ENCODE measurements around the gene PARD3.
"Not testable (repeated sequence)": the region's sequence is repeated elsewhere in the genome, so short reads cannot be mapped to it uniquely, and the experiment has no call there.

The PARD3 gene

GRCh38 chr10:34762603-34763299, 52.3 kb downstream of the PARD3 start:
- DNase-seq: no peak

GRCh38 chr10:34762156-34762555, 52.9 kb downstream of the PARD3 start:
- DNase-seq: no peak

- no peak for DNase-seq
Observed at GRCh38 chr10:34761453-34761852, 53.6 kb downstream of the PARD3 start.

GRCh38 chr10:34760606-34761005, 54.5 kb downstream of the PARD3 start:
- no peak for DNase-seq

- DNase-seq: no peak
Observed at GRCh38 chr10:34759837-34760215, 55.3 kb downstream of the PARD3 start.

GRCh38 chr10:34759161-34759836, 55.8 kb downstream of the PARD3 start:
- DNase-seq: no peak

- no peak for DNase-seq
Observed at GRCh38 chr10:34758447-34758996, 56.6 kb downstream of the PARD3 start.

- no peak for DNase-seq
Observed at GRCh38 chr10:34757933-34758332, 57.2 kb downstream of the PARD3 start.

- DNase-seq: not testable (repeated sequence)
Observed at GRCh38 chr10:34757181-34757580, 57.9 kb downstream of the PARD3 start.

- DNase-seq: no peak
Observed at GRCh38 chr10:34756584-34756983, 58.5 kb downstream of the PARD3 start.

- DNase-seq: peak; percentile 31
Observed at GRCh38 chr10:34753014-34753757, 61.9 kb downstream of the PARD3 start.

- no peak for DNase-seq
Observed at GRCh38 chr10:34751272-34751671, 63.8 kb downstream of the PARD3 start.

- DNase-seq: not testable (repeated sequence)
Observed at GRCh38 chr10:34750795-34751194, 64.3 kb downstream of the PARD3 start.

GRCh38 chr10:34748767-34749166, 66.3 kb downstream of the PARD3 start:
- no peak for DNase-seq

- DNase-seq: no peak
Observed at GRCh38 chr10:34748357-34748756, 66.7 kb downstream of the PARD3 start.

- DNase-seq: no peak
Observed at GRCh38 chr10:34746094-34746493, 69.0 kb downstream of the PARD3 start.

- no peak for DNase-seq
Observed at GRCh38 chr10:34745244-34745643, 69.9 kb downstream of the PARD3 start.

- DNase-seq: no peak
Observed at GRCh38 chr10:34744590-34744989, 70.5 kb downstream of the PARD3 start.

- DNase-seq: peak; percentile 66
Observed at GRCh38 chr10:34743814-34744213, 71.3 kb downstream of the PARD3 start.

- no peak for DNase-seq
Observed at GRCh38 chr10:34742456-34742855, 72.6 kb downstream of the PARD3 start.

- not testable (repeated sequence) for DNase-seq
Observed at GRCh38 chr10:34741087-34741486, 74.0 kb downstream of the PARD3 start.

GRCh38 chr10:34740321-34740720, 74.8 kb downstream of the PARD3 start:
- no peak for DNase-seq

GRCh38 chr10:34739915-34740314, 75.2 kb downstream of the PARD3 start:
- DNase-seq: peak; percentile 66

- DNase-seq: no peak
Observed at GRCh38 chr10:34737772-34738169, 77.3 kb downstream of the PARD3 start.

Measured in NCI-H446 treated with DMSO at 0.1 percent for 48 hours (cell line).